Measurements from ENCODE around the gene SPAG16.
"Not testable (repeated sequence)": the region's sequence is repeated elsewhere in the genome, so short reads cannot be mapped to it uniquely, and the experiment has no call there.

Gene SPAG16

GRCh38 chr2:213353419-213353818, 69.2 kb downstream of the SPAG16 start:
- Histone ChIP-seq H3K9me3 (ENCODE audit: control insufficient read depth in 1 of 2, low read length in 2 of 2) (no peaks in the 10 kb centered on the region), H3K4me1 (ENCODE audit: control insufficient read depth in 1 of 2, insufficient read depth in 2 of 2, low read length in 2 of 2) (no peaks in the 10 kb centered on the region), H3K36me3 (ENCODE audit: control insufficient read depth in 1 of 2, insufficient read depth in 2 of 2, low read length in 2 of 2) (no peaks in the 10 kb centered on the region), H3K9ac (ENCODE audit: low read depth in 1 of 2, low read length in 2 of 2) (no peak overlapping the region), H3K4me3 (ENCODE audit: low read depth in 1 of 2, low read length in 2 of 2) (no peak overlapping the region), H3K27me3 (ENCODE audit: control insufficient read depth in 1 of 2, insufficient read depth in 2 of 2, low read length in 2 of 2) (no peaks in the 10 kb centered on the region), H3K27ac (ENCODE audit: low read depth, low read length) (no peak overlapping the region)

- Histone ChIP-seq H3K36me3 (ENCODE audit: control insufficient read depth in 1 of 2, insufficient read depth in 2 of 2, low read length in 2 of 2) (no peaks in the 10 kb centered on the region), H3K27me3 (ENCODE audit: control insufficient read depth in 1 of 2, insufficient read depth in 2 of 2, low read length in 2 of 2) (no peaks in the 10 kb centered on the region), H3K4me1 (ENCODE audit: control insufficient read depth in 1 of 2, insufficient read depth in 2 of 2, low read length in 2 of 2) (no peaks in the 10 kb centered on the region), H3K27ac (ENCODE audit: low read depth, low read length) (no peak overlapping the region), H3K9ac (ENCODE audit: low read depth in 1 of 2, low read length in 2 of 2) (no peak overlapping the region), H3K4me3 (ENCODE audit: low read depth in 1 of 2, low read length in 2 of 2) (no peak overlapping the region), H3K9me3 (ENCODE audit: control insufficient read depth in 1 of 2, low read length in 2 of 2) (no peaks in the 10 kb centered on the region)
Observed at GRCh38 chr2:213376644-213377043, 92.4 kb downstream of the SPAG16 start.

- H3K27ac ChIP-seq (ENCODE audit: low read depth, low read length); H3K27me3 ChIP-seq (ENCODE audit: control insufficient read depth in 1 of 2, insufficient read depth in 2 of 2, low read length in 2 of 2); H3K4me1 ChIP-seq (ENCODE audit: control insufficient read depth in 1 of 2, insufficient read depth in 2 of 2, low read length in 2 of 2); H3K4me3 ChIP-seq (ENCODE audit: low read depth in 1 of 2, low read length in 2 of 2); H3K36me3 ChIP-seq (ENCODE audit: control insufficient read depth in 1 of 2, insufficient read depth in 2 of 2, low read length in 2 of 2); H3K9me3 ChIP-seq (ENCODE audit: control insufficient read depth in 1 of 2, low read length in 2 of 2); H3K9ac ChIP-seq (ENCODE audit: low read depth in 1 of 2, low read length in 2 of 2): not testable (repeated sequence)
Observed at GRCh38 chr2:213407027-213407426, 122.8 kb downstream of the SPAG16 start.

- not testable (repeated sequence) for H3K27me3 ChIP-seq (ENCODE audit: control insufficient read depth in 1 of 2, insufficient read depth in 2 of 2, low read length in 2 of 2); H3K9ac ChIP-seq (ENCODE audit: low read depth in 1 of 2, low read length in 2 of 2); H3K4me1 ChIP-seq (ENCODE audit: control insufficient read depth in 1 of 2, insufficient read depth in 2 of 2, low read length in 2 of 2); H3K36me3 ChIP-seq (ENCODE audit: control insufficient read depth in 1 of 2, insufficient read depth in 2 of 2, low read length in 2 of 2); H3K4me3 ChIP-seq (ENCODE audit: low read depth in 1 of 2, low read length in 2 of 2); H3K9me3 ChIP-seq (ENCODE audit: control insufficient read depth in 1 of 2, low read length in 2 of 2); H3K27ac ChIP-seq (ENCODE audit: low read depth, low read length)
Observed at GRCh38 chr2:213408426-213409070, 124.3 kb downstream of the SPAG16 start.

GRCh38 chr2:213410687-213411086, 126.4 kb downstream of the SPAG16 start:
- not testable (repeated sequence) for H3K9ac ChIP-seq (ENCODE audit: low read depth in 1 of 2, low read length in 2 of 2); H3K4me3 ChIP-seq (ENCODE audit: low read depth in 1 of 2, low read length in 2 of 2); H3K9me3 ChIP-seq (ENCODE audit: control insufficient read depth in 1 of 2, low read length in 2 of 2); H3K36me3 ChIP-seq (ENCODE audit: control insufficient read depth in 1 of 2, insufficient read depth in 2 of 2, low read length in 2 of 2); H3K27ac ChIP-seq (ENCODE audit: low read depth, low read length); H3K27me3 ChIP-seq (ENCODE audit: control insufficient read depth in 1 of 2, insufficient read depth in 2 of 2, low read length in 2 of 2); H3K4me1 ChIP-seq (ENCODE audit: control insufficient read depth in 1 of 2, insufficient read depth in 2 of 2, low read length in 2 of 2)

- no peaks in the 10 kb centered on the region for H3K9me3 ChIP-seq (ENCODE audit: control insufficient read depth in 1 of 2, low read length in 2 of 2)
- no peak overlapping the region for H3K9ac ChIP-seq (ENCODE audit: low read depth in 1 of 2, low read length in 2 of 2)
- no peak overlapping the region for H3K27ac ChIP-seq (ENCODE audit: low read depth, low read length)
Observed at GRCh38 chr2:213411582-213412289, 127.5 kb downstream of the SPAG16 start.

GRCh38 chr2:213415093-213415492, 130.8 kb downstream of the SPAG16 start:
- Histone ChIP-seq H3K4me3 (ENCODE audit: low read depth in 1 of 2, low read length in 2 of 2) (no peak overlapping the region), H3K9me3 (ENCODE audit: control insufficient read depth in 1 of 2, low read length in 2 of 2) (no peaks in the 10 kb centered on the region), H3K4me1 (ENCODE audit: control insufficient read depth in 1 of 2, insufficient read depth in 2 of 2, low read length in 2 of 2) (peaks cover 0 to 3% of the 10 kb centered on the region in 2 donors), H3K36me3 (ENCODE audit: control insufficient read depth in 1 of 2, insufficient read depth in 2 of 2, low read length in 2 of 2) (no peaks in the 10 kb centered on the region), H3K27ac (ENCODE audit: low read depth, low read length) (no peak overlapping the region), H3K9ac (ENCODE audit: low read depth in 1 of 2, low read length in 2 of 2) (no peak overlapping the region), H3K27me3 (ENCODE audit: control insufficient read depth in 1 of 2, insufficient read depth in 2 of 2, low read length in 2 of 2) (no peaks in the 10 kb centered on the region)

More at GRCh38 chr2:213411582-213412289, 127.5 kb downstream of the SPAG16 start:
- Histone ChIP-seq H3K4me3 (ENCODE audit: low read depth in 1 of 2, low read length in 2 of 2) (no peak overlapping the region), H3K27me3 (ENCODE audit: control insufficient read depth in 1 of 2, insufficient read depth in 2 of 2, low read length in 2 of 2) (no peaks in the 10 kb centered on the region), H3K36me3 (ENCODE audit: control insufficient read depth in 1 of 2, insufficient read depth in 2 of 2, low read length in 2 of 2) (no peaks in the 10 kb centered on the region), H3K4me1 (ENCODE audit: control insufficient read depth in 1 of 2, insufficient read depth in 2 of 2, low read length in 2 of 2) (peaks cover 0 to 3% of the 10 kb centered on the region in 2 donors)

- Histone ChIP-seq H3K9ac (ENCODE audit: low read depth in 1 of 2, low read length in 2 of 2) (no peak overlapping the region), H3K9me3 (ENCODE audit: control insufficient read depth in 1 of 2, low read length in 2 of 2) (no peaks in the 10 kb centered on the region), H3K4me3 (ENCODE audit: low read depth in 1 of 2, low read length in 2 of 2) (no peak overlapping the region), H3K36me3 (ENCODE audit: control insufficient read depth in 1 of 2, insufficient read depth in 2 of 2, low read length in 2 of 2) (no peaks in the 10 kb centered on the region), H3K27ac (ENCODE audit: low read depth, low read length) (no peak overlapping the region), H3K4me1 (ENCODE audit: control insufficient read depth in 1 of 2, insufficient read depth in 2 of 2, low read length in 2 of 2) (peaks cover 0 to 3% of the 10 kb centered on the region in 2 donors), H3K27me3 (ENCODE audit: control insufficient read depth in 1 of 2, insufficient read depth in 2 of 2, low read length in 2 of 2) (no peaks in the 10 kb centered on the region)
Observed at GRCh38 chr2:213416832-213417231, 132.6 kb downstream of the SPAG16 start.

- no peak overlapping the region for H3K9ac ChIP-seq (ENCODE audit: low read depth in 1 of 2, low read length in 2 of 2)
- H3K4me3 ChIP-seq (ENCODE audit: low read depth in 1 of 2, low read length in 2 of 2), result no peak overlapping the region
- H3K27me3 ChIP-seq (ENCODE audit: control insufficient read depth in 1 of 2, insufficient read depth in 2 of 2, low read length in 2 of 2), result no peaks in the 10 kb centered on the region
- H3K27ac ChIP-seq (ENCODE audit: low read depth, low read length), result no peak overlapping the region
- H3K4me1 ChIP-seq (ENCODE audit: control insufficient read depth in 1 of 2, insufficient read depth in 2 of 2, low read length in 2 of 2), result no peaks in the 10 kb centered on the region
- no peaks in the 10 kb centered on the region for H3K36me3 ChIP-seq (ENCODE audit: control insufficient read depth in 1 of 2, insufficient read depth in 2 of 2, low read length in 2 of 2)
- no peaks in the 10 kb centered on the region for H3K9me3 ChIP-seq (ENCODE audit: control insufficient read depth in 1 of 2, low read length in 2 of 2)
Observed at GRCh38 chr2:213419980-213420379, 135.7 kb downstream of the SPAG16 start.

GRCh38 chr2:213420828-213421385, 136.6 kb downstream of the SPAG16 start:
- no peaks in the 10 kb centered on the region for H3K36me3 ChIP-seq (ENCODE audit: control insufficient read depth in 1 of 2, insufficient read depth in 2 of 2, low read length in 2 of 2)
- H3K9me3 ChIP-seq (ENCODE audit: control insufficient read depth in 1 of 2, low read length in 2 of 2), result no peaks in the 10 kb centered on the region

More at GRCh38 chr2:213420828-213421385, 136.6 kb downstream of the SPAG16 start:
- H3K27me3 ChIP-seq (ENCODE audit: control insufficient read depth in 1 of 2, insufficient read depth in 2 of 2, low read length in 2 of 2), result no peaks in the 10 kb centered on the region
- no peak overlapping the region for H3K27ac ChIP-seq (ENCODE audit: low read depth, low read length)
- no peak overlapping the region for H3K9ac ChIP-seq (ENCODE audit: low read depth in 1 of 2, low read length in 2 of 2)
- H3K4me1 ChIP-seq (ENCODE audit: control insufficient read depth in 1 of 2, insufficient read depth in 2 of 2, low read length in 2 of 2), result no peaks in the 10 kb centered on the region
- H3K4me3 ChIP-seq (ENCODE audit: low read depth in 1 of 2, low read length in 2 of 2), result no peak overlapping the region

All from duodenal mucosa (tissue), 2 donors.